ENCODE results near the gene TUBGCP6.

TUBGCP6 gene

DNA sequence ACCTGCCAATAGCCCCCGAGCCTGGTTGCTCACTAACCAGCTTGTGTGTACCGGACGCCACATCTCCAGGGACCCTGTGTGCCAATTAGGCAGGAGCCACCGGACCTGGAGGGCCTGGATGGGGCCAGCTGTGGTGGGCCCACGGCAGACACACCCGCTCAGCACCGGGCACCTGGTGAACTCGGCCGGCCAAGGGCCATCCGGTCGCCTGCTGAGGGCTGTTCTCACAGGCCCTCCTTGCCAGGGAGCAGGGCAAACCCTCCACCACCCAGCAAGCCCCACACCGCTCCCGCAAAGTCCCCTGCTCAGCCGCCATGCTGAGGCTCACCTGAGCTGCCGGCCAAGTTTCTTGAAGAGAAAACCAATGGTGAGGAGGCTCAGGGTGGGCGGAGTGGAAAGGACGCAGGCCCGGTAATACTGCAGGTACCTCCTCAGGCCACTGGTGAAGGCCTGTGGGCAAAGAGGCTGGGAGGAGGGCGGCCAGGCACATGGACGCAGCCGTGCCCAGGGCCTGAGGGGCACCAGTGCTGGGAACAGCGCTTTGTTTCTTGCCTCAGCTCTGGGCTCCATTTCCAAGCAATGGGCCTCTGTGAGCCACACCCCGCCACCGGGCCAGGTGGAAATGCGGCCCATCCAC, 17.1 kb downstream of the TUBGCP6 start:
- no peak overlapping the region for H3K4me3 ChIP-seq (ENCODE audit: low read depth, low read length)
- no peak for DNase-seq (ENCODE audit: low read depth, low spot score)
- no peak for TF ChIP-seq CTCF (IDR thresholded peaks at IDR 0.05; ENCODE audit: insufficient read depth, low read length, missing control alignments)
- ChIA-PET POLR2A (interaction anchor here (0.8 kb wide), 2 partner anchors 12 to 13 kb away, joined by 3 read pairs; no protein-coding TSS in a partner anchor), CTCF (interaction anchor here (1.0 to 1.7 kb wide), 2 partner anchors 13 to 15 kb away, joined by 4 to 6 read pairs; no protein-coding TSS in a partner anchor)

DNA sequence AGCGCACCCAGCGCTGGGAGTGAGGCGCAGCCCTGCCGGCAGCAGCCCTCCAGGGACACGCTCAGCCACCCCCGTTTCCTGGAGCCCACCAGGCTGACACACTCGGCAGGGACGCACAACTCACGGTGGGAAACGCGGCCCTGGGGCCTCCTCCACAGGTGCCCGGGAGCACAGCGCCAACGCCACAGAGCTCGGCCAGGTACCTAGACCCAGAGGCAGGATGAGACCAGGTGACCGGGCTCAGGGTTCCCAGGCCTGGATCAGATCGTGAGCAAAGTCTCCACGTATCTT, 18.0 kb downstream of the TUBGCP6 start:
- ChIA-PET CTCF (interaction anchor here (1.0 to 2.7 kb wide), 3 partner anchors 10 to 16 kb away, joined by 4 to 13 read pairs (median 6); no protein-coding TSS in a partner anchor), POLR2A (no interaction called here)
- no peak for TF ChIP-seq CTCF (IDR thresholded peaks at IDR 0.05; ENCODE audit: insufficient read depth, low read length, missing control alignments)
- no peak for DNase-seq (ENCODE audit: low read depth, low spot score)
- H3K4me3 ChIP-seq (ENCODE audit: low read depth, low read length) = no peak overlapping the region

GRCh38 chr22:50226063-50226874, 18.6 kb downstream of the TUBGCP6 start:
- POLR2A ChIA-PET = no interaction called here
- DNase-seq (ENCODE audit: low read depth, low spot score) = no peak
- H3K4me3 ChIP-seq (ENCODE audit: low read depth, low read length) = no peak overlapping the region
- TF ChIP-seq CTCF (IDR thresholded peaks at IDR 0.05; ENCODE audit: insufficient read depth, low read length, missing control alignments) = no peak
- CTCF ChIA-PET = interaction anchor here (2.7 kb wide), 1 partner anchor 10 kb away, joined by 13 read pairs; no protein-coding TSS in a partner anchor

- no peak overlapping the region for H3K4me3 ChIP-seq (ENCODE audit: low read depth, low read length)
- TF ChIP-seq CTCF (IDR thresholded peaks at IDR 0.05; ENCODE audit: insufficient read depth, low read length, missing control alignments) = no peak
- POLR2A ChIA-PET = no interaction called here
- DNase-seq (ENCODE audit: low read depth, low spot score) = no peak
- CTCF ChIA-PET = interaction anchor here (1.5 to 2.7 kb wide), 2 partner anchors 11 to 14 kb away, joined by 3 to 13 read pairs; no protein-coding TSS in a partner anchor
Measured at GRCh38 chr22:50225200-50225969, 19.4 kb downstream of the TUBGCP6 start.

DNA sequence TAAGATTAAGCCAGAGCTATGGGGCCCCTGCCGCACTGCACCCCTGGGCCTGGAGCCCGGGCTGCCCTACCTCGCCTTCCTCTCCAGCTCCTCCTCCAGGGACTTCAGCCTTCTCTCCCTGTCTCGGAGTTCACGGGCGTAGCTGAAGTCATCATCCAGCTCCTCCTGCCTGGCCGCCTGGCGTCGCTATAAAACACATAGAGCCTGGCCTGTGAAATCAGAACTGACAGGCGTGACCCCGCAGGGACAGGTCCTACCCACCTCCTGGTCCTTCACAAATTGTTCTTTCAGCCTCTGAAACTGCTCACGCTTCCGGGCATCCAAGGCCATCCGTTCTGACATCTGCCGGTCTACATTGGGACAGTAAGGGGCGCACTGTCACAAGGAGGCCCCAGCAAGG, 20.8 kb downstream of the TUBGCP6 start:
- CTCF ChIA-PET = interaction anchor here (0.7 to 2.5 kb wide), 5 partner anchors 9 to 17 kb away, joined by 3 to 14 read pairs (median 3); no protein-coding TSS in a partner anchor
- no peak for DNase-seq (ENCODE audit: low read depth, low spot score)
- POLR2A ChIA-PET = interaction anchor here (0.5 kb wide), 1 partner anchor 133 kb away, joined by 5 read pairs; no protein-coding TSS in a partner anchor
- TF ChIP-seq CTCF (IDR thresholded peaks at IDR 0.05; ENCODE audit: insufficient read depth, low read length, missing control alignments) = no peak
- no peak overlapping the region for H3K4me3 ChIP-seq (ENCODE audit: low read depth, low read length)
